Stimulated activated CD8-positive, alpha-beta memory T cell treated with anti-CD3 and anti-CD28 coated beads, Interleukin-7, amount 100 ng/mL, for 24 hours (primary cell): ENCODE results near the gene DOCK4.

Experiments
- DNase-seq: peaks from one replicate; pipeline ENCODE4 v3.0.0-alpha.2; 2020; ENCODE audit warnings: low read depth

Gene DOCK4

DNA sequence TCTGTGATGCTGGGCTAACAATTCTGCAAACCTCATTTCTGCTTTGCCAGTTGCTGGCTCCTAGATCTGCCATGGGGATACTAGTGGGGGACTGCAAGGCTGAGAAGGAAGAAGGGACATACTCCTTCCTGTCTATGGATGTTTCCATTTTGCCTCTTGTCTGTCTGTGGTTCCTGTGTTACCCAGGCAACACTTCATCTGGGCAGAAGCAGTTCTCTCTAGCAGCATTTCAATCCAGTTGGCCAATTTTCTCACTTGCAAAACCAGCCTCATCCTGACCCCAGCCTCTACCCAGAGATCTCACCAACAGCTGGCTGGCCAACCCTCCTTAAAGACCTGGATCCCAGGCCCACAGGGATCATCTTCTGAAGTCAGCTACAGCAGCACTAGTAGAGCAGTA lies 131.7 kb downstream of the DOCK4 start:
- DNase-seq, result no peak

DNA sequence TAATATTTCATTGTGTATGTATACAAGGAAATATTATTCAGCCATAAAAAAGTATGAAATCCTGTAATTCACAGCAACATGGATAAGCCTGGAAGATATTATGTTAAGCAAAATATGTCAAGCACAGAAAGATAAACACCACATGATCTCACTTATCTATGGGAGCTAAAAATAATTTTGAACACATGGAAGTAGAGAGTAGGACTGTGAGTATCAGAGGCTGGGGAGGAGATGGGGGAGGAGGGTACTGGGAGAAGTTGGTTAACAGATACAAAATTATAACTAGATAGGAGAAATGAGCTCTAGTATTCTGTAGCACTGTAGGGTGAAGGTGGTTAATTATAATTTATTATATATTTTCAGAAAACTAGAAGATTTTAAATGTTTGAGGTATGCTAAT lies 132.7 kb downstream of the DOCK4 start:
- no peak for DNase-seq

DNA sequence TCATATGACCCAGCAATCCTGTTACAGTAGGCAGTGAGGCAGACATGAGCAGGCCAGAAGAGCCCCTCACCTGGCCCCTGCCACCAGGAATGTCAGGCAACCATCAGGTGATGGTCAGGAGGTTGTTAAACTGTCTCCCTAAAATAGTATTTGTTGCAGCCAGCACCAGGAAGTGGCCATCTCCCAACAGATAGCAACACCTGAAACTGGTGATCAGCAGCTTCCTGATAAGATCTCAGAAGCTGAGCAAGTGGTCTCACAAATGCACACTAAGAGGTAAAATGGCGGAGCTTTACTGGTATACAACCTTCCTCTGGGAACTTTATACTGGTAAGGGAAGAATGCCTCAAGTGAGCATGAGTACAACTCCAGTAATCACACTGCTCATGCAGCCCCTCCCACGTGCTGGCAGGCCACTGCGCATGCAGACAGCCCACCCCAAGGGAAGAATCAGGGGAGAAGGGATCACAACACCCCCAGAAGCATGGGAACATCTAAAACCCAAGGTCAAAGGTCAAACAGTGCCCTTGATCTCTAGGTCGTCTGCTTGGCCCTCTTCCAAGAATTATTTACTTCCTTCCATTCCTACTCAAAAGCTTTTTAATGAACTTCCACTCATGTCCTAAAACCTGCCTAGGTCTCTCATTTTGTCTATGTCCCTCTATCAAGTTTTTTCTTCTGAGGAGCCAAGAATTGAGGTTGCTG lies 133.5 kb downstream of the DOCK4 start:
- DNase-seq, result no peak

DNA sequence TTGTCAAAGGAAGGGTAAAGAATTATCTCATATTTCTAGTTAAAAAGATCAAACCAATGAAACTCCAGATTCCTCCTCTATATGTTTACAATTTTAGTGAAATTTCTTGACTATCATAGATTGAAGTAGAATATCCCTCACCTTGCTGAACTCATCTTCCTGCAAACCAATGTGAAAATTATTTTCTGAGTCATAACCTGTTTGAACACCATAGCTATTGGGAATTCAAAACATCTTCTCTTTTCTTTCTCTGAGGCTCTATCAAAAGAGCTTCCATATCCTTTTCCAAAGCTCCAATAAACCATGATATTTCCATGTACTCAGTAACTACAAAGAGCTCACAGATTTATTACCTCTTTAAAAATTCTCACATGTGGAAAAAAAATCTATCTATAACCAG lies 134.3 kb downstream of the DOCK4 start:
- no peak for DNase-seq

DNA sequence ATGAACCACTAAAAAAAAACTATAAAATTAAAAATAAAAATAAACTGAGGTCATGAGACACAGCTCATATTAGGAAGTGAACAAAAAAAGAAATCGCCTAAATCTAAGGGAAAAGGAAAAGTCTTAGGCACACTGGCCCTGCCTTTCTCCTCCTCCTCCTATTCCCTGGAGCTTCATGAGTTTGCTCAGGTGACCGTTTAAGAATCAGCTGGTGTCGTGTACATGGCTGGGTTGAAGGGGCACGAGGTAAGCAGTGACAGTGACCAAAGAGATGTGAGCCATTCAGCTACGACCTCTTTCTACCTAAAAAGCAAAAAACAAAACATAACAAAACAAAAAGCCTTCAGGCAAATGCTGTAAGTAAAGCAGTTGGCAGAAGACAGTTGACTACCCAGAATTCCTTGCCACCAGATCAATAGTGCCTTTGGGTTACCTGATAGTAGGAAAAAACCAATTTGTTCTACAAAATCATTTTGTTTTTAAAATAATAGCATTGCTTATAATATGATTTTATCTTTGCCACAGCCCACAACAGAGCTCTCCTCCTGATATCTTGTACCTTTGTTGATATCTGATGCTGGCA lies 135.4 kb downstream of the DOCK4 start:
- DNase-seq, result no peak

DNA sequence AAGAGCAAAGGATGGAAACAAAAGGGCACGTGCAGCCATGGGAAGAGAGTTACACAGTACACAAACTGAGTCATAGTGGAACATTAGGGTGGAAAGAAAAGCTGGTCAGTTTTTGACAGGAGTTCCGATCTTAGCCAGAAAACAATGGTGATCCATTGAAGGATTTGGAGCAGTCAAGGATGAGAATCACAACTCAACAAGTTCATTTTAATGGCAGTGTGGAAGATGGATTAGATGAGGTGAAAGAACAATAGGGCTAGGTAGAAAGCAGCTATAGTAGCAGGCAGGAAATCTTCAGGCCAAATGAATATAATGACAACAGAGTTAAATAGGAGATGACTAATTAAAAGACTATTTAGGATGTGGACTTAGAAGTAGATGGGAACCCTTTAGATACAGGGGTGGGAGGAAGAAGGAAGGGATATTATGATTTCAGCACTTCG lies 136.3 kb downstream of the DOCK4 start:
- DNase-seq, result no peak

DNA sequence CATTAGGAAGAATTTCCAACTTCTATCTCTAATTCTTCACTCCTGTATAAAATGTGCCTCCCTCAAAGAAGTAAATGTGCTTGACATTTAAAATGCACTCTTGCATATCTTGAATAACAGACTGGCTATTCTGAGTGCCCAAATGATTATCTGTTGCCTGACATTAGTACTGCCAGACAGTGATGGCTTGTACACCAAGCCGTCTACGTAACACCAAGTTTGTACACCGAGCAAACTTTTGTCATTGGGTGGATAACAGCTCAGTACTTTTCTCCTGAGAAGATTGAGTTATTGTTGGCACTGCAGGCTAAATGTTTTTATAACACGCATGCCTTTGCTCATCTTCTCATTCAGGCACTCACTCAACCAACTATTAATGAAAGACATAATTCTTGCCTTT lies 137.2 kb downstream of the DOCK4 start:
- DNase-seq, result no peak

DNA sequence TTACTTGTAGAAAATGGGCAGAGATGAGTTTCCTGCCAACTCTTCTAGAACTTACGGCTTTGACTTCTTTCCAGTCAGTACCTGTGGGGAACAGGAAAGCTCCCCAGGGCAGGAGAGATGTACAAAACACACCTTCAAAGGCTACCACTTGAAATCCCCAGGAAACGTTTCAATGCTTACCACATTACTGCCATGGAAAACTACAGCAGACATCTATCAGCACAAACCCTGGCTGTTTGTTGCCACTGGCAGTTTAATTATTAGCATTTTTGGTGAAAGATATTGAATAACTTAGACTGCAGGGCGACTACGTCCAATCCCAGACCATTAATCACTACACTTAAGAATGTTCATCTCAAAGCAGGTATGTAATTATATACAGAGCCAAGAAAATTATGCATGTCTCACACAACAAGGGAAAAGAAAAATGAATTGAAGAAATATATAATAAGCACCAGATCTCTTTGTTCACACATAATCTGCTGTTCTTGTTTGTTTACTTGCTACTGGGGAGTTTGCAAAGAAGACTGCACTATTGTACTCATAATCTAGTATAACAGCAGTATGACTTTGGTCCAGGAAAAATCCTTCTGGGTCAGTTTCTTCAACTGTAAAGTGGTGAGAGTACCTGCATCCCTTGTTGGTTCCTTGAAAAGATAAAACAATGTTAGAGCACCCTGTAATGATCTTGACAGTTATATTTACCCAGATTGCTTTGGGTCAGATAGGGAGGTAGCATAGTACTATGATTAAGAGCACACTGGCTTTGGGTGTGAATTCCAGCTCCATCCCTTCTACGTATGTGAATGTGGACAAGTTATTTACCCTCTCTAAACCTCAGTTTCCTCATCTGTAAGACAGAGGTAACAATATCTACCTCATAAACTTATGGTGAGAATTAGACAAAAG lies 138.3 kb downstream of the DOCK4 start:
- DNase-seq, result no peak

DNA sequence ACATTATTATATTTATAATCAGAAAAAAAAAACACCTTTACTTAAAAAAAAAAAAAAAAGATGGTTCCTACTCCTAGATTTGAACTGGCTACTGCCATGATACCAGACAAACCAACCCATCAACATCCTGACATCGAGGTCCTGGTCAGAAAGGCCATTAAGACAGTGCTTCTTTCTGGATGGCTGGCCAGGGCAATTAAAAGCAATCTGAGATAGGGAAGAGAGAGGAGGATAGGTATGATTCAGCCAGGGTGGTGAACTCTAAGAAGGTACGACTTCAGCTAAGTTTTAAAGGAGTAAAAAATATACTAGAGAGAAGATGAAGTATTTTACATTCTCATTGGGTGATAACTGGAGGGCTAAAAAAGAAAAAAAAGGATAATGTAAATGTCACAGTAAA lies 139.0 kb downstream of the DOCK4 start:
- DNase-seq, result no peak

DNA sequence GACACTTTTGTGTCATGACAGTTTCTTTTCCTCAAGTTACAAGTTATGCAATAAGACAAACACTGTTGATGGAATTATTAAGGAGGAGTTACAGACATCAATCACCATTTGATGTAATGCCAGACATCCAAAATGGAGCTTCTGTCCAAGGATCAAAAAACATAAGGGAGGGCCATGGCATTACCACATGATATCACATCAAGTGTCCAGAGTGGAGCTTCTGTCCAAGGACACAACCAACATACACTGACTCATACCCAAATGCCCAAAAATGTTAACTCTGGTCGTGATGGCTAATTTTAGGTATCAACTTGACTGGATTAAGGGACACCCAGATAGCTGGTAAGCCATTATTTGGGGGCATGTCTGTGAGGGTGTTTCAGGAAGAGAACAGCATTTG lies 140.4 kb downstream of the DOCK4 start:
- no peak for DNase-seq

DNA sequence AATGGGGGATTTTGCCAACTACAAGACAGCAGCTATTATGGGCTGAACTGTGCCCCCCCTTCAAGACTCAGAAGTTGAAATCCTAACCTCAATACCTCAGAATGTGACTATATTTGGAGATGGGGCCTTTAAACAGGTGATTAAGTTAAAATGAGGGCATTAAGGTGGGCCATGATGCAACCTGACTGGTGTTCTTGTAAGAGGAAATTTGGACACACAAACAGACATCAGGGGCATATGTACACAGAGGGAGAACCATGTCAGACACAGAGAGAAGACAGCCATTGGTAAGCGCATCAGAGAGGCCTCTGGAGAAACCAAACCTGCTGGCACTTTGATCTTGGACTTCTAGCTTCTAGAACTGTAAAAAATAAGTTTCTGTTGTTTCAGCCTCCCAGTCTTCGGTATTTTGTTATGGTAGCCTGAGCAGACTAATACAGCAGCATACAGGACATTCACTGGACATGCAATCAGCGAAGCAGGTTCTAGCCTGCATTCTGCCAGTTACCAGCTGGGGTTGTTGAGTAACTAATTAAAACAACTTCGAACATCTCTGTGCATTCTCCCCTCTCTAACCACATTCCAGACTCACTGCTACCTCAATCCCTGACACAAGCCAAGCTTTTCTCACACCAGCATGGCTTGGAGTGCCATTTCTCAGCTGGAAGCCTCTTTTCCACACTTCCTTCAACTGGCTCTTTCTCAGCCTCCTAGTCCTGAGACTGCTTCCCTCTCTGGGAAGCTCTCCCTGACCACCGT lies 141.4 kb downstream of the DOCK4 start:
- no peak for DNase-seq

DNA sequence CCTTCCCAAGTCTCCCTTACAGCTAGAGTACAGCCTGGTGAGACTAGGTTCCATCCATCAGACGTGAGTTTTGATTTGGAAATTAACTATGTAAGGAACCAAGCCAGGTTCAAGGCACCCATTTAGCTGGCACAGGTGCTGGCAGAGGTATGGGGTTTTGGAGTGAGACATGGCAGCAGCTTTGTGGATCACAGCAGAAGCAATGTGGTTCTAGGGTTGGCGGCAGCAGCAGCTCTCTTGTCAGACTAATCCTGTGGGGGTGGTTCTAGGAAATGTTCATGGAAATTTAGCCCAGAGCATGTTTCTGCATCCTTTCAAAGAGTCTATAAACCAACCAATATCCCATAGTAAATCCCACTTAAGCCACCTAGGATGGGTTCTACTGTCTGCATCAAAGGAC lies 142.2 kb downstream of the DOCK4 start:
- no peak for DNase-seq

DNA sequence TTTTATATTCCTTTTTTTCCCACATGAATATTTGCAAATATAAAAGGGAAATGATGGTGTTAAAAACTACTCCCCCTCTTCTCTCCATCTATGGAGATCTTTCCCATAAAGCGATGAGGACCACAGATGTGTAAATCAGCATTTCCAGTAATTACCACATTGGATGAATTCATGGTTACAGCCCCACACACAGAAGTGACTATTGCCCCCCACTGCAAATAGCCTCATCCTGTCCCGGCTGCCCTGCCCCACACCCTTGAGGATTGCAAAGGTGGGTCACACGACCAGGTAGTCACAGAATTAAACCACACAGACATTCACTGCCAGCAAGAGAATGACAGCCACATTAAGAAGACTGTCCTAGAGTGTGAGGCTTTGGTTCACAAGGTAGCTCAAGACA lies 145.1 kb downstream of the DOCK4 start:
- no peak for DNase-seq

DNA sequence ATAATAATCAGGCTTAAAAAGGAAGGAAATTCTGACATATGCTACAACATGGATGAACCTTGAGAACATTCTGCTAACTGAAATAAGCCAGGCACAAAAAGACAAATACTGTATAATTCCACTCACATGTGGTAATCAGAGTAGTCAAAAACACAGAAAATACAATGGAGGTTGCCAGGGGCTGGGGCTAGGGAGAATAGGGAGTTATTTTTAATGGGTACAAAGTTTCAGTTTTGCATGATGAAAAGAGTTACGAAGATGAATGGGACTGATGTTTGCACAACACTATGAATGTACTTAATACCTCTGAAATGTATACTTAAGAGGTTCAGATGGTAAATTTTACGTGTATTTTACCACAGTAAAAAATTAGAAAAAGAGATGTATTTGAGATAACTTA lies 145.6 kb downstream of the DOCK4 start:
- no peak for DNase-seq

DNA sequence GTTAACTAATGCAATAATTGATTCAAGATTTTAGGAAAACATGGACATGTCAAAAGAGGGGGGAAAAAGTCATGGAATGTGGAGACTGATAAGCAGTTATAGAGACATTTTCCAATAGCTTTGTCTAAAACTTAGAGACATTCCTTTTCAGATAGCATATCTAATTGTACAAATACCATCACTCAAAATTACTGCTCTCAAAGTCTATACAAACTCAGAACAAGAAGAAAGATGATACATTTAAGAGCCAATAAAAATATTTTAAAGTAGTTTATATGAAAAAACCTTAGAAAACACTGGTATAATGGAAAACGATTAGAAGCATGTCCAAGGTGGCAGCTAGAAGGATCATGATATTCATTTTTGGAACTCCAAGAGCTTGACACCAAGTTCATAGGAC lies 146.5 kb downstream of the DOCK4 start:
- DNase-seq, result no peak

DNA sequence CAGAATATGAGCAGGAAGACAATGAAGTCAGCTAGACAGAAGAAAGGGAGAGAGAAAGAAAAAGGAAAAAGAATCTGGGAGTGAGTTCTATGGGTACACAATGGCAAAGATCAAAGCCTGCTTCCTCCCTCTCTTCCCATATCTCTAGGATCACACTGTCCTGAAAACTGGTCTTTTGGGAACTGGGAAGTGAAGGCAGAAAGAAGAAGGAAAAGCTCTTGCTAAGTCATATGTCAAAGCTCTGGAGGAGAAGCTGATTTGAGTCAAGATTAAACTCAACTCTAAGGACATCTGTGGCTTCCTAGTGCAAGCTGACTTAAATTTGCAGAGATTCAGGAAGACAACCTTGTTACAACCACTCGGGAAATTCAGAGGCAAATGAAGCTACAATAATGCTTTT lies 147.5 kb downstream of the DOCK4 start:
- no peak for DNase-seq

DNA sequence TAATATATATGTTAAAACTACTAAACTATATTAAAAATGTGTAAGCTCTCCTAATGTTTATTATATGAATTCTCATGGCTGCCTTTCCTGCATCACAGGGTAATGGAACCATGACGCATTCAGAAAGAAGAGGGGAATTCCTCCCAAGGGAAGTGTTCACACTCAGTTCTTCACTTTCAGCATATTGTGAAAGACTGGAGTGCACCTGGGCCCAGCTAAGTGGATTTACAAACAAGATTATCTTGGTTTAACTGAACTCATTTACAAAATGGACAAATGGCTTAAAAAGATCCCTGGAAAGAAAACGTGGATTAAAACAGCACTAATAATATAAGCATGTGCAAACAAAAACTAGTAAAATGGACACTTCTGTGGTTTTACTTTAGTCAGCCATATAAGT lies 149.8 kb downstream of the DOCK4 start:
- DNase-seq, result no peak

DNA sequence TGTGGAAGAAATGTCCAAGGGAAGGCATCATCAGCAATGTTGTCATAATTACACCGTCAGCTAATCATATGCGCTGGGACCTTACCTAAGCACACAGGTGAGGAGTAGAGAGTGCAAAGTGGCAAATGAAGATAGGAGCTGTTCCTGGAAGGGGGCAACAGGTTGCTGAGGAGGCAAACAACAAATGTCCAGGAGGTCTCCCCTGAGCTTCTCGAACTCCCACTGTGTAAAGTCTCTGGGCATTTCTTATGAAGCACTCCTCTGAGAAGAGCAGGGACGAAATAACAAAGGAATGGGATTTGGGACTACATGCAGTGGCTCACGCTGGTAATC lies 152.5 kb downstream of the DOCK4 start:
- no peak for DNase-seq

DNA sequence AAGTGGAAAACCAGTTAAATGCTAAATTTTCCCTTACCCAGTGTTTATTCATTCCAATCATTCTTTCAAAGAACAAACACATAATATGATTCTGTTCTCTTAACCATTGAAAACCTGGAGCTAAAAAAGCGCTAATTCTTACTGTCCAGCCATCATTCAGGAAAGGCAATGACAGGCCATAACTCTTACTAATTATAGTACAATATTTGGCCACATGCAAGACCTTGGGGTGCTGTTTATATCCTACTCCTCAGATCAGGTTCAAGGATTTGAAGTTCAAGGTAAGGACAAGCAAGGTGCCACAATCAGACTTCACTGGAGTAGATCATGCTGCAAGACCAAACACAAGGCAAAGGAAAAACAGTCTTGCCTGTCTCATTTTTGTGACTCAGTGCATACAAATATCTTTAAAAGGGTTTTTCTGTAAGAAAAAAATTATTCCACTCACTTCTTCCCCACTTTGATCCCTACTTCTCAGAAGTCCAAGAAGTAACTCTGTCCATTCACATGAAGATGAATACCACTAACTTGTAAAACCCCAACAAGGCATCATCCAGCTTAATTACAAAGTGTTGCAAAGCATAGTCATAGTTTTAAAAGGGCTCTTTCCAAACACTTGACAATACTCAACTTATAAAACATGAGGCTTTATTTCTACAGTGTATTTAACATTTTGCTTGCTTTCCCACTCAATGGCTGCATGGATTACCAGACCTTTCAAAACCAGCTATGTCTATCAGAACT lies 153.0 kb downstream of the DOCK4 start:
- no peak for DNase-seq

DNA sequence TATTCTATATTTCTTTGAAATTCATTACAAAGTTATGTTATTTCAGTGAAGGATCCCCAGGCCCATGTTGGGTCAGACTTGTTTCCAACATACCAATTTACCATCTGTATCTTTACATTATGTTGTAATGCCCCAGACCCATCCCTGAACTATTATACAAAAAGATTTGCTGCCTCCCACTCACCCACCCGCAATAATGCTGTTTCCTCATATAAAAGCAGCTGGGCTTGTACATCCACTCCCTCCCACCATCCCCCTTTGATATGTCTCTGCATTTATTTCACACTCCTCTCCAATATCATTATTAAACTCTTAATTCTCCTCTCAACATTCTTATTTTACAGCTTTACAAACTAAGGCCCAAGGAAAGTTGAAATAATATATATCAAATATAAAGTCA lies 153.7 kb downstream of the DOCK4 start:
- DNase-seq, result no peak

DNA sequence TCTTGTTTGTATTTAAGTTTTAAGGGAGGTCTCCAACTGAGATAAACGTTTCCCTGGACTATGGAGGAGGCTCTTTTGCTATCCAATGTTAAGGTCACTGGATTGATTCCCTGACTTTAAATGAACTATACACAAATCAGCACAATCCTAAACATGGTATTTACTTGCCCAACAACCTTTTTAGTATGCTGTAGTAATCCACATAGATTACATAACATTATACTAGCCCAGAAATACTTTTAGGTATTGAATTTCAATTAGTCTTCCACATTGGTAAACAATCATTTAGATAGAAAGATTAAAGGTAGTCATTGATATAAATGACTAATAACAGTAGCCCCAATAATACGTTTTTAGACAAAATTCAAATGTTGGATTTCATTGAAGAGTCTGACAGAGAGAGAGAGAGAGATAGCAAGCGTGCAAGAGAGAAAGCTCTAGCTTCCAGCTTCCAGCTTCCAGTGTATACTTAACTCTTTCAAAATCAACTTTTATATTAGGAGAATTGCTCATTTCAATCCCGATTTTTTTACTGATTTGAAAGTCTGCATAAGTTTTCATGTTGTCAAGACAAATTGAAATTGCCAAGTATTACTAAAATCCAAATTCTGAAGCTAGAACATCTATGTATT lies 155.8 kb downstream of the DOCK4 start:
- DNase-seq, result no peak
